ENCODE measurements around the gene FLNC. TPM values are rescaled to one million over a fixed set of nuclear protein-coding genes. Genes with fewer than 3 reads are reported as not detected.
A peak's percentile ranks its signal among the peaks of the same experiment; 100 is the strongest.

The FLNC gene
- total and polyA plus RNA-seq, 9 of the 15 experiments (the other 6 are each of a cell fraction or from before 2014, with no cell fraction given): 0.90 to 155 (median 28.8) TPM

DNA sequence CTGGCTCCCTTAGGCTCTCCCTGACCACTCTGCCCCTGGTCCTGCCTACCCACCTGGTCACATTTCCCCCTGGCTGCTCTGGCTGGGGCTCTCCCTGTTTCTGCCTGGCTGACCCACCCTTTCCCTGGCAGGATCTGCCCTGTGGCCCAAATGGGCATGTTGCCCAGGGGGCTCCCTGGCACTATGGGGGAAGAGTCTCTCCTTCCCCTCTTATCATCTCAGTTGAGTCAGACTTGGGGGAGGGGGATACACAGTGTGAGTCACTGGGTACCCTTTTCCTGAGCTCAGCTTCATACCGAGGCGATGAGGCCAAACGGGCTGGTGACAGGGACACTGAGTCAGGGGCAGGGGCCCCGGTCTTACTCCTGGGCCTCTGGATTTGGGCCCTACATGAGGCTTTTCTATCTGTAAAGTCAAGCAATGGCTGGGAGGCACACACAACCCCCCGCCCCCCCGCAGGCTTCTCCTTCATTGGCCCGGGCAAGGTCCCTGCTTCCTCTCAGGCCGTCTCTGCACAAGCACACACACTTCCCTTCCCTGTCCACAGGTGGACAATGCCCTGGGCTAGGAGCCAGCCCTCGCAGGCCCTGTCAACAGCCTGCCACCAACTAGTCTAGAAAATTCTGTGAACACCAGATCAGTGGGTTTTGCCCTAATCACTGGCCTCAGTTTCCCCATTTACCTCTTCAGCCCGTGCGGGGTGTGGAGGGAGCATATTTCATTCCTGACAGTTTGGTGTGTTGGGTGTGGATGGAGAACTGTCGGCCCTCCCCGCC, 627 bp upstream of the FLNC start (continued):
- TF ChIP-seq, protein P1, sequence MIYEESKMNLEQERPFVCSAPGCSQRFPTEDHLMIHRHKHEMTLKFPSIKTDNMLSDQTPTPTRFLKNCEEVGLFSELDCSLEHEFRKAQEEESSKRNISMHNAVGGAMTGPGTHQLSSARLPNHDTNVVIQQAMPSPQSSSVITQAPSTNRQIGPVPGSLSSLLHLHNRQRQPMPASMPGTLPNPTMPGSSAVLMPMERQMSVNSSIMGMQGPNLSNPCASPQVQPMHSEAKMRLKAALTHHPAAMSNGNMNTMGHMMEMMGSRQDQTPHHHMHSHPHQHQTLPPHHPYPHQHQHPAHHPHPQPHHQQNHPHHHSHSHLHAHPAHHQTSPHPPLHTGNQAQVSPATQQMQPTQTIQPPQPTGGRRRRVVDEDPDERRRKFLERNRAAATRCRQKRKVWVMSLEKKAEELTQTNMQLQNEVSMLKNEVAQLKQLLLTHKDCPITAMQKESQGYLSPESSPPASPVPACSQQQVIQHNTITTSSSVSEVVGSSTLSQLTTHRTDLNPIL (CRISPR knock-in tag; IDR thresholded peaks at IDR 0.05): no peak
- TF ChIP-seq, protein P2, sequence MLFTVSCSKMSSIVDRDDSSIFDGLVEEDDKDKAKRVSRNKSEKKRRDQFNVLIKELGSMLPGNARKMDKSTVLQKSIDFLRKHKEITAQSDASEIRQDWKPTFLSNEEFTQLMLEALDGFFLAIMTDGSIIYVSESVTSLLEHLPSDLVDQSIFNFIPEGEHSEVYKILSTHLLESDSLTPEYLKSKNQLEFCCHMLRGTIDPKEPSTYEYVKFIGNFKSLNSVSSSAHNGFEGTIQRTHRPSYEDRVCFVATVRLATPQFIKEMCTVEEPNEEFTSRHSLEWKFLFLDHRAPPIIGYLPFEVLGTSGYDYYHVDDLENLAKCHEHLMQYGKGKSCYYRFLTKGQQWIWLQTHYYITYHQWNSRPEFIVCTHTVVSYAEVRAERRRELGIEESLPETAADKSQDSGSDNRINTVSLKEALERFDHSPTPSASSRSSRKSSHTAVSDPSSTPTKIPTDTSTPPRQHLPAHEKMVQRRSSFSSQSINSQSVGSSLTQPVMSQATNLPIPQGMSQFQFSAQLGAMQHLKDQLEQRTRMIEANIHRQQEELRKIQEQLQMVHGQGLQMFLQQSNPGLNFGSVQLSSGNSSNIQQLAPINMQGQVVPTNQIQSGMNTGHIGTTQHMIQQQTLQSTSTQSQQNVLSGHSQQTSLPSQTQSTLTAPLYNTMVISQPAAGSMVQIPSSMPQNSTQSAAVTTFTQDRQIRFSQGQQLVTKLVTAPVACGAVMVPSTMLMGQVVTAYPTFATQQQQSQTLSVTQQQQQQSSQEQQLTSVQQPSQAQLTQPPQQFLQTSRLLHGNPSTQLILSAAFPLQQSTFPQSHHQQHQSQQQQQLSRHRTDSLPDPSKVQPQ (CRISPR knock-in tag; IDR thresholded peaks at IDR 0.05; ENCODE audit: borderline replicate concordance): no peak
- TF ChIP-seq POLR2AphosphoS2 (IDR thresholded peaks at IDR 0.05; ENCODE audit: low read length) (no peak), ZC3H11A (IDR thresholded peaks at IDR 0.05; ENCODE audit: low read depth, low read length) (no peak), ZNF274 (IDR thresholded peaks at IDR 0.05; ENCODE audit: borderline replicate concordance, low read depth, low read length) (no peak), ZNF280B (CRISPR knock-in tag; IDR thresholded peaks at IDR 0.05) (no peak), ILF3 (IDR thresholded peaks at IDR 0.05; ENCODE audit: borderline replicate concordance) (no peak), ESRRA (IDR thresholded peaks at IDR 0.05; ENCODE audit: borderline replicate concordance, low read depth) (no peak), POLR2A (conservative IDR thresholded peaks at IDR 0.05) (no peak), ZNF444 (CRISPR knock-in tag; IDR thresholded peaks at IDR 0.05) (no peak), WHSC1 (IDR thresholded peaks at IDR 0.05; ENCODE audit: low read length) (no peak), MEIS2 (IDR thresholded peaks at IDR 0.05; ENCODE audit: partially characterized antibody) (peak; percentile 79), CHD4 (IDR thresholded peaks at IDR 0.05; ENCODE audit: insufficient read depth, insufficient replicate concordance, low read depth, low read length, poor library complexity, severe bottlenecking) (peak; percentile 19), ZNF212 (CRISPR knock-in tag; IDR thresholded peaks at IDR 0.05) (no peak), ZNF140 (CRISPR knock-in tag; IDR thresholded peaks at IDR 0.05) (no peak), ZC3H4 (CRISPR knock-in tag; IDR thresholded peaks at IDR 0.05; ENCODE audit: borderline replicate concordance) (no peak)
- TF ChIP-seq, protein P3, sequence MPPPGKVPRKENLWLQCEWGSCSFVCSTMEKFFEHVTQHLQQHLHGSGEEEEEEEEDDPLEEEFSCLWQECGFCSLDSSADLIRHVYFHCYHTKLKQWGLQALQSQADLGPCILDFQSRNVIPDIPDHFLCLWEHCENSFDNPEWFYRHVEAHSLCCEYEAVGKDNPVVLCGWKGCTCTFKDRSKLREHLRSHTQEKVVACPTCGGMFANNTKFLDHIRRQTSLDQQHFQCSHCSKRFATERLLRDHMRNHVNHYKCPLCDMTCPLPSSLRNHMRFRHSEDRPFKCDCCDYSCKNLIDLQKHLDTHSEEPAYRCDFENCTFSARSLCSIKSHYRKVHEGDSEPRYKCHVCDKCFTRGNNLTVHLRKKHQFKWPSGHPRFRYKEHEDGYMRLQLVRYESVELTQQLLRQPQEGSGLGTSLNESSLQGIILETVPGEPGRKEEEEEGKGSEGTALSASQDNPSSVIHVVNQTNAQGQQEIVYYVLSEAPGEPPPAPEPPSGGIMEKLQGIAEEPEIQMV (tag; conservative IDR thresholded peaks at IDR 0.05; ENCODE audit: low read depth): peak; percentile 55; the same call in 1 of the 2 replicates
